GM19035 (cell line): ENCODE data around the gene TLR7.

Experiments used
- ATAC-seq: cut with Tn5 transposase; IDR thresholded peaks from one replicate; pipeline ENCODE4 v1.9.1; 2021; ENCODE audit not compliant: unreplicated experiment

The TLR7 gene

GRCh38 chrX:12922599-12922919 lies 55.7 kb downstream of the TLR7 start:
- no peak for ATAC-seq

GRCh38 chrX:12929701-12930100 lies 62.8 kb downstream of the TLR7 start:
- no peak for ATAC-seq

DNA sequence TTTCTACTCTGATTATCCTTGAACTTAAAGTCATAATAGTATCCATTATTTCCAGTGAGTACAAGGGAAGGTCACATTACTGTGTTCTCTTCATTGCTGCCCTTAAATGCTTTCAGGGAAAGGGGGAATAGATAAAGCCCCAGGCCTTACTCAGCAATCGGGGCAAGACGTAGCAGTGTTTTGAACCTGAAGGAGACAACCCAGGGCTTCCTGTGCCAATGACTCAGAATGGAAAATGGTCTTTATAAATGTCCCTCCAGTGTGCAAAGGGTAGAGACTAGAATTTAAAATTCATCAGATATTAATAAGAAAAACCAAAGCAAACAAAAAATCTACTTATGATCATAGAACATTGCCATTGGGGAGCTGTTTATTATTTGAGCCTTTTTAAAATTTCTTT lies 63.3 kb downstream of the TLR7 start:
- no peak for ATAC-seq

DNA sequence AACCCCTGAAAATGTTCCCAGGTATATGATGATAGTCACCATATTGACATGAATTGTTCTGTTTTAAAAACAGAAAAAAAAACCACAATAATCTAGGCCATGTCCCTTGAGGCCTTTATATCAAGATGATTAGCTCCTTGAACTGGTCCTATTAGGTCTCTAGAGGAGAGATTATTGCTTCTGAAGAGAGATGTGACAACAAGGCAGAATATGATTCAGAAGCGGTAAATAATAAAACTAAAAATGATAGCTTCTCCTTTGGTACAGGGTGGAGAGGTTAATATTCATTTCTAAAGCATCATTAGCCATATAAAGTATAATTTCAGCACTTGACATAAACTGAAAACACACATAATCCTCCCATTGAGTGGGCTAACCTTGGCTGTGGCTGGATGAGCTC lies 65.4 kb downstream of the TLR7 start:
- ATAC-seq, result no peak

GRCh38 chrX:12934850-12935249 lies 68.0 kb downstream of the TLR7 start:
- ATAC-seq, result no peak

DNA sequence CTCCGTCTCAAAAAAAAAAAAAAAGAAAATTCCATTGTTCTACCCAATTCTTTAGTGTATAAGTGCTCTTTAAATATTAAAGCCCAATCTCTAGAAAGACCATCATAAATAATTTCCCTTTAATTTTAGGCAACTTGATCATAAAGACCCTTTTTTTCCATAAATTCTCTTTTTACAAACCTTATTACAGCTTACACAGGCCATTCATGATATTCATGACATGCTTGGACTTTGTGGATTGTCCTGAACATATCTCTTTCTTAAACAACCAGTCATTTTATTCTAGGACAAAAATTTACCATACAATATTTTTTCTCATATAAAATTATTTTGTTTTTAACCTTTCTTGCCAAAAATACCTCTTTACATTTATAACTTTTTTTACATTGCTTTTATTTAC lies 70.1 kb downstream of the TLR7 start:
- ATAC-seq, result no peak
